Uterus (tissue), 4 donors: ENCODE measurements around the gene RNF126. TPM values are rescaled to one million over a fixed set of nuclear protein-coding genes. Genes with fewer than 3 reads are reported as not detected.

Experiments
- DNase-seq, 2 donors: peaks; one replicate each; pipeline ENCODE4 v3.0.0-alpha.2; 2019 to 2020
- H3K27ac ChIP-seq, 2 donors: fragments of 200-600 bp; sonication (generic); 1 replicate in 1 of 2; 2 replicates in 1 of 2; pipeline ENCODE4 v1.5.1; 2016 to 2018
- H3K27me3 ChIP-seq, 2 donors: fragments of 200-600 bp; sonication (generic); one replicate each; pipeline ENCODE4 v1.5.1; 2018 to 2019; ENCODE audit warnings: control low read depth in 1 of 2
- H3K36me3 ChIP-seq, 2 donors: fragments of 200-600 bp; sonication (generic); one replicate each; pipeline ENCODE4 v1.5.1; 2019; ENCODE audit warnings: control low read depth in 1 of 2
- H3K4me1 ChIP-seq, 2 donors: fragments of 200-600 bp; sonication (generic); one replicate each; pipeline ENCODE4 v1.5.1; 2018 to 2019; ENCODE audit warnings: control low read depth in 1 of 2
- H3K4me3 ChIP-seq, 2 donors: fragments of 200-600 bp; sonication (generic); 1 replicate in 1 of 2; 2 replicates in 1 of 2; pipeline ENCODE4 v1.5.1; 2018 to 2019; ENCODE audit warnings: mild to moderate bottlenecking in 1 of 2
- H3K9me3 ChIP-seq, 2 donors: fragments of 200-600 bp; sonication (generic); one replicate each; pipeline ENCODE4 v1.5.1; 2019; ENCODE audit warnings: control low read depth in 1 of 2
- POLR2A ChIP-seq, 2 donors: fragments of 450-650 bp; IDR thresholded peaks; one replicate each; pipeline ENCODE4 v1.6.1; 2016; ENCODE audit warnings: antibody characterized with exemption in 2 of 2, mild to moderate bottlenecking in 1 of 2, moderate library complexity in 1 of 2
- intact Hi-C: fragments of 100-400 bp; cut with DNase I; formaldehyde crosslinking; loops from one replicate; pipeline ENCODE4 v1.15.1; 2023; ENCODE audit warnings: low total_unique reads
- total RNA-seq, 4 donors: library from RNA; depleted of rRNA in 3 of 4; stranded (reverse); fragments of >200 nt in 3 of 4; gene quantifications; one replicate each; pipeline versions ENCODE4 v1.1.0 to v1.2.4, GENCODE V29; 2014 to 2023
- TF ChIP-seq, protein P1 (sequence below), 4 experiments: fragments of 200-600 bp in 2 of 4; fragments of 450-650 bp in 2 of 4; sonication (generic) in 2 of 4; IDR thresholded peaks; one replicate each; pipeline ENCODE4 v1.5.1; 2016 to 2019; ENCODE audit warnings: antibody characterized with exemption in 4 of 4, mild to moderate bottlenecking in 2 of 4, moderate library complexity in 1 of 4
- donor health status: DM: yes; HTN: yes; CAD: no.

Gene RNF126
- total RNA-seq, 4 donors from 2014 or later: 9.5 to 44.3 (median 18.2) TPM

- intact Hi-C loops: no loop called here
- Histone ChIP-seq H3K4me3 (peak overlapping the region; percentile 48 to 90), H3K27me3 (no peaks in the 10 kb centered on the region), H3K9me3 (no peaks in the 10 kb centered on the region), H3K27ac (peak overlapping the region; percentile 88), H3K36me3 (no peaks in the 10 kb centered on the region), H3K4me1 (peaks cover 0 to 3% of the 10 kb centered on the region in 2 donors)
- no peak for TF ChIP-seq POLR2A (IDR thresholded peaks at IDR 0.05)
- TF ChIP-seq, protein P1, sequence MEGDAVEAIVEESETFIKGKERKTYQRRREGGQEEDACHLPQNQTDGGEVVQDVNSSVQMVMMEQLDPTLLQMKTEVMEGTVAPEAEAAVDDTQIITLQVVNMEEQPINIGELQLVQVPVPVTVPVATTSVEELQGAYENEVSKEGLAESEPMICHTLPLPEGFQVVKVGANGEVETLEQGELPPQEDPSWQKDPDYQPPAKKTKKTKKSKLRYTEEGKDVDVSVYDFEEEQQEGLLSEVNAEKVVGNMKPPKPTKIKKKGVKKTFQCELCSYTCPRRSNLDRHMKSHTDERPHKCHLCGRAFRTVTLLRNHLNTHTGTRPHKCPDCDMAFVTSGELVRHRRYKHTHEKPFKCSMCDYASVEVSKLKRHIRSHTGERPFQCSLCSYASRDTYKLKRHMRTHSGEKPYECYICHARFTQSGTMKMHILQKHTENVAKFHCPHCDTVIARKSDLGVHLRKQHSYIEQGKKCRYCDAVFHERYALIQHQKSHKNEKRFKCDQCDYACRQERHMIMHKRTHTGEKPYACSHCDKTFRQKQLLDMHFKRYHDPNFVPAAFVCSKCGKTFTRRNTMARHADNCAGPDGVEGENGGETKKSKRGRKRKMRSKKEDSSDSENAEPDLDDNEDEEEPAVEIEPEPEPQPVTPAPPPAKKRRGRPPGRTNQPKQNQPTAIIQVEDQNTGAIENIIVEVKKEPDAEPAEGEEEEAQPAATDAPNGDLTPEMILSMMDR (IDR thresholded peaks at IDR 0.05): no peak
- DNase-seq: no peak
Observed at GRCh38 chr19:709196-709964, 46.4 kb upstream of the RNF126 start.

- no peaks in the 10 kb centered on the region for H3K9me3 ChIP-seq
- H3K36me3 ChIP-seq: no peaks in the 10 kb centered on the region
- peak in 1 of 2 donors; percentile 47 for DNase-seq
- no peaks in the 10 kb centered on the region for H3K27me3 ChIP-seq
- intact Hi-C loops: no loop called here
- TF ChIP-seq POLR2A (IDR thresholded peaks at IDR 0.05): no peak
- TF ChIP-seq, protein P1 (IDR thresholded peaks at IDR 0.05): peak in 1 of 4 experiments; percentile 62
- peak within 1 kb of the TSS; percentile 88 for H3K27ac ChIP-seq
- peak within 1 kb of the TSS; percentile 48 to 90 for H3K4me3 ChIP-seq
- H3K4me1 ChIP-seq: peaks cover 0 to 3% of the 10 kb centered on the region in 2 donors
Observed at GRCh38 chr19:708154-709143, 45.4 kb upstream of the RNF126 start, which contains the start of gene PALM. TSS of gene PALM (plus strand) at chr19:708935. CDS start at chr19:709147, 212 bp downstream.

DNA sequence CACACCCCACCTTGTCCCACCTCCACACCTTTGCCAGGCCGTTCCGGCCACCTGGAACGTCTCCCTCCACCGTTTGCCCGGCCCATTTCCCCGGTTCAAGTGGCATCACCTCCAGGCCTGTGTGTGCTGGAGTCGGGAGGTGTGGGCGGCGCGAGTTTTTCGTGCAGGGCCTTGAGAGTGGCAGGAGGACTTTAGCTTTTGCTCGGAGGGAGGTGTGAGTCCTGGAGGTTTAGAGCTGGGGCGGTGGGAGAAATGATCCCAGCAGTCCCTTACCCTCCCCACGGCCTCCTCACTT is 41.4 kb upstream of the RNF126 start:
- no peaks in the 10 kb centered on the region for H3K27me3 ChIP-seq
- no peak for TF ChIP-seq POLR2A (IDR thresholded peaks at IDR 0.05)
- TF ChIP-seq, protein P1 (IDR thresholded peaks at IDR 0.05): no peak
- DNase-seq: no peak
- intact Hi-C loops: no loop called here
- H3K9me3 ChIP-seq: no peaks in the 10 kb centered on the region
- no peak overlapping the region for H3K4me3 ChIP-seq
- H3K36me3 ChIP-seq: no peaks in the 10 kb centered on the region
- no peak overlapping the region for H3K27ac ChIP-seq
- H3K4me1 ChIP-seq: no peaks in the 10 kb centered on the region

DNA sequence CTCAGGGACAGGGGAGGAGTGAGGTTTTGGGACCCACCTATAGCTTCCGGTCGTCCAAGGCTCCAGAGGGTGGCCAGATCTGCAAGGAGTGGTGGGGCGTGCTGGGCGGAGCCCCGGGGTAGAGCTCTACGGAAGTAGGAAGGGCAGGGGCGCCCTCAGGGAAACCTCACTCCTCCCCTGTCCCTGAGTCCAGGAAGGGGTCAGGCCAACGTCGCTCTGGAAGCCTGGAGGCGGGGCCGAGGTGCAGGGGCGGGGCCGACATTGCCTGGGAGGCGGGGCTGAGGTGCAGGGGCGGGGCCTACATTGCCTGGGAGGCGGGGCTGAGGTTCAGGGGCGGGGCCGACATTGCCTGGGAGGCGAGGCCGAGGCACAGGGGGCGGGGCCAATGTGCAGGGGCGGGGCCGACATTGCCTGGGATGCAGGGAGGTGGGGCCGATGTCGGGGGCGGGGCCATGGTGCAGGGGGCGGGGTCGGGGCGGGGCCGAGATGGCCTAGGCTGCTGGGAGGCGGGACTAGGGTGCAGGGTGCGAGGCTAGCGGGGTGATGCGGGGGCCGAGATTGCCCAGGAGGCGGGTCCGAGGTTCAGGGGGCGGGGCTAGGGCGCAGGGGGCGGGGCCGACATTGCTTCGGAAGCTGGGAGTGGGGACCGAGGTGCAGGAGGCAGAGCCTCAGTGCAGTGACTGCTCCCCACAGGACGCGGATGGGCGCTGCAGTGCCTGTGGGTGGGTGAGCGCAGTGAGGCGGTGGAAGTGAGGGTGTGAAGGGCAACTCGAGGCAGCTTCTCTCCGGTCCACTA is 40.8 kb upstream of the RNF126 start:
- DNase-seq: peak; percentile 59 to 77
- H3K27ac ChIP-seq: no peak overlapping the region
- intact Hi-C loops: no loop called here
- no peaks in the 10 kb centered on the region for H3K27me3 ChIP-seq
- H3K4me1 ChIP-seq: no peaks in the 10 kb centered on the region
- no peaks in the 10 kb centered on the region for H3K36me3 ChIP-seq
- no peak overlapping the region for H3K4me3 ChIP-seq
- TF ChIP-seq, protein P1 (IDR thresholded peaks at IDR 0.05): no peak
- TF ChIP-seq POLR2A (IDR thresholded peaks at IDR 0.05): peak in 1 of 2 donors; percentile 23
- H3K9me3 ChIP-seq: no peaks in the 10 kb centered on the region
